WTC11 (cell line): ENCODE data around the gene MAP7D1. TPM values are rescaled to one million over a fixed set of nuclear protein-coding genes. Genes with fewer than 3 reads are reported as not detected.

Source experiments
- ATAC-seq: fragments of 200-7000 bp; cut with Tn5 transposase; 2 replicates; pipeline ENCODE4 v1.10.0; 2021; ENCODE audit warnings: mild to moderate bottlenecking, moderate library complexity
- CTCF ChIA-PET: fragments of 300-600 bp; sonication (Branson Sonifier 250); formaldehyde crosslinking; loops from one replicate; lab custom pipeline; 2021; ENCODE audit warnings: antibody characterized with exemption; lab: Charles Lee
- POLR2A ChIA-PET: fragments of 350-600 bp; sonication (Branson Sonifier 250); formaldehyde crosslinking; loops from one replicate; lab custom pipeline; 2021; ENCODE audit warnings: antibody characterized with exemption; lab: Charles Lee
- DNase-seq: peaks from one replicate; pipeline ENCODE4 v3.0.0; 2021; ENCODE audit warnings: low spot score
- H3K27ac Mint-ChIP-seq: 2 replicates; pipeline ENCODE4 v1.8.0; 2021; ENCODE audit warnings: mixed read lengths
- H3K27me3 Mint-ChIP-seq: 2 replicates; pipeline ENCODE4 v1.8.0; 2021; ENCODE audit warnings: low read depth, mild to moderate bottlenecking, moderate library complexity, mixed read lengths
- H3K36me3 Mint-ChIP-seq: 2 replicates; pipeline ENCODE4 v1.8.0; 2021; ENCODE audit warnings: mixed read lengths
- H3K4me1 Mint-ChIP-seq: 2 replicates; pipeline ENCODE4 v1.8.0; 2022; ENCODE audit warnings: mixed read lengths
- H3K4me3 Mint-ChIP-seq: 2 replicates; pipeline ENCODE4 v1.8.0; 2021; ENCODE audit warnings: mild to moderate bottlenecking, moderate library complexity, mixed read lengths
- H3K9me3 Mint-ChIP-seq: 2 replicates; pipeline ENCODE4 v1.8.0; 2021; ENCODE audit warnings: mixed read lengths
- CDX4 ChIP-seq: fragments of 250-450 bp; sonication (Bioruptor Pico); IDR thresholded peaks from 2 replicates; pipeline ENCODE4 v1.9.0; 2021; ENCODE audit warnings: moderate library complexity, mild to moderate bottlenecking, inconsistent platforms, borderline replicate concordance
- E2F4 ChIP-seq: sonication (generic); formaldehyde crosslinking; IDR thresholded peaks from 2 replicates; pipeline ENCODE4 v1.8.1; 2022; ENCODE audit warnings: low read depth, mild to moderate bottlenecking, moderate library complexity, missing genetic modification reagents, borderline replicate concordance
- FOXP1 ChIP-seq: sonication (generic); formaldehyde crosslinking; IDR thresholded peaks from 2 replicates; pipeline ENCODE4 v1.8.0; 2022; ENCODE audit warnings: missing genetic modification reagents, mild to moderate bottlenecking, moderate library complexity, borderline replicate concordance
- FOXP4 ChIP-seq: sonication (generic); formaldehyde crosslinking; IDR thresholded peaks from 2 replicates; pipeline ENCODE4 v1.8.0; 2022; ENCODE audit warnings: mild to moderate bottlenecking, missing genetic modification reagents
- GTF2I ChIP-seq: fragments of 250-450 bp; sonication (Bioruptor Pico); conservative IDR thresholded peaks from 2 replicates; pipeline ENCODE4 v1.4.0; 2021; ENCODE audit warnings: mild to moderate bottlenecking
- KAT7 ChIP-seq: sonication (generic); formaldehyde crosslinking; IDR thresholded peaks from 2 replicates; pipeline ENCODE4 v1.8.1; 2023; ENCODE audit warnings: missing genetic modification reagents, mild to moderate bottlenecking, borderline replicate concordance
- RORB ChIP-seq: fragments of 250-450 bp; sonication (Bioruptor Pico); IDR thresholded peaks from 2 replicates; pipeline ENCODE4 v1.9.0; 2021; ENCODE audit warnings: mild to moderate bottlenecking
- SP1 ChIP-seq: sonication (generic); formaldehyde crosslinking; conservative IDR thresholded peaks from 2 replicates; pipeline ENCODE4 v1.8.1; 2022; ENCODE audit warnings: missing genetic modification reagents
- TEAD1 ChIP-seq: sonication (generic); formaldehyde crosslinking; IDR thresholded peaks from 2 replicates; pipeline ENCODE4 v1.8.0; 2022; ENCODE audit warnings: mild to moderate bottlenecking, missing genetic modification reagents
- USF1 ChIP-seq: sonication (generic); formaldehyde crosslinking; IDR thresholded peaks from 2 replicates; pipeline ENCODE4 v1.8.0; 2022; ENCODE audit warnings: mild to moderate bottlenecking, missing genetic modification reagents
- ZNF121 ChIP-seq: sonication (generic); formaldehyde crosslinking; IDR thresholded peaks from 2 replicates; pipeline ENCODE4 v1.8.0; 2023; ENCODE audit warnings: missing genetic modification reagents
- ZNF138 ChIP-seq: sonication (generic); formaldehyde crosslinking; conservative IDR thresholded peaks from 2 replicates; pipeline ENCODE4 v1.8.1; 2022; ENCODE audit warnings: mild to moderate bottlenecking, moderate library complexity, missing genetic modification reagents
- ZNF396 ChIP-seq: fragments of 250-450 bp; sonication (Bioruptor Pico); IDR thresholded peaks from 2 replicates; pipeline ENCODE4 v1.8.0; 2021; ENCODE audit warnings: mild to moderate bottlenecking, moderate library complexity, borderline replicate concordance
- ZNF416 ChIP-seq: fragments of 250-450 bp; sonication (Bioruptor Pico); IDR thresholded peaks from 2 replicates; pipeline ENCODE4 v1.9.0; 2021; ENCODE audit warnings: mild to moderate bottlenecking, inconsistent platforms
- ZNF423 ChIP-seq: fragments of 250-450 bp; sonication (Bioruptor Pico); IDR thresholded peaks from 2 replicates; pipeline ENCODE4 v2.1.2; 2022; ENCODE audit warnings: mild to moderate bottlenecking, moderate library complexity
- total RNA-seq: library from RNA; stranded (reverse); gene quantifications from 3 replicates; pipeline ENCODE4 v1.2.3, GENCODE V29; 2021

The MAP7D1 gene
- total RNA-seq, 1 experiment from 2014 or later = 88.7 TPM

- TF ChIP-seq E2F4 (CRISPR knock-in tag) (no peak), RORB (CRISPR knock-in tag) (no peak), FOXP1 (CRISPR knock-in tag) (no peak), SP1 (no peak), CDX4 (CRISPR knock-in tag) (no peak), USF1 (no peak)
- TF ChIP-seq, all 79 proteins: peak for 0
These were observed 44.2 kb downstream of the MAP7D1 start (continued) for GRCh38 chr1:36199934-36200741.

GRCh38 chr1:36203027-36203553, 47.1 kb downstream of the MAP7D1 start:
- H3K9me3 Mint-ChIP-seq = no peaks in the 10 kb centered on the region
- no peak for DNase-seq
- H3K27me3 Mint-ChIP-seq = no peaks in the 10 kb centered on the region; the same call in 1 of the 2 replicates
- ChIA-PET POLR2A (no interaction called here), CTCF (interaction anchor here (0.7 to 1.8 kb wide), 2 partner anchors 54 to 103 kb away, joined by 3 to 10 read pairs; partner anchors contain the start of gene TRAPPC3)
- H3K4me3 Mint-ChIP-seq = no peak overlapping the region
- H3K36me3 Mint-ChIP-seq = no peaks in the 10 kb centered on the region
- H3K27ac Mint-ChIP-seq = no peak overlapping the region
- TF ChIP-seq ZNF121 (CRISPR knock-in tag) = peak; percentile 69; the same call in 1 of the 2 replicates
- TF ChIP-seq FOXP4 = no peak
- TF ChIP-seq TEAD1 (CRISPR knock-in tag) = no peak
- TF ChIP-seq ZNF416 (CRISPR knock-in tag) = no peak
- TF ChIP-seq GTF2I (CRISPR knock-in tag) = no peak
- no peak for ATAC-seq
- peaks cover 15% of the 10 kb centered on the region for H3K4me1 Mint-ChIP-seq

- CTCF ChIA-PET = interaction anchor here (1.8 kb wide), 1 partner anchor 54 kb away, joined by 10 read pairs; the partner anchor contains the start of gene TRAPPC3
- no peak overlapping the region for H3K4me3 Mint-ChIP-seq
- DNase-seq (no peak), ATAC-seq (peak; percentile 66)
- peaks cover 15% of the 10 kb centered on the region for H3K4me1 Mint-ChIP-seq
- H3K27ac Mint-ChIP-seq = peak overlapping the region; percentile 85; the same call in 1 of the 2 replicates
- no peaks in the 10 kb centered on the region for H3K9me3 Mint-ChIP-seq
- no peaks in the 10 kb centered on the region; the same call in 1 of the 2 replicates for H3K27me3 Mint-ChIP-seq
- TF ChIP-seq ZNF138 = no peak
- TF ChIP-seq ZNF423 (CRISPR knock-in tag) = no peak
- TF ChIP-seq KAT7 = no peak
- no peak for TF ChIP-seq RORB (CRISPR knock-in tag)
- no peak for TF ChIP-seq ZNF396
- POLR2A ChIA-PET = interaction anchor here (0.6 kb wide), 1 partner anchor 201 kb away, joined by 8 read pairs; no protein-coding TSS in a partner anchor
- H3K36me3 Mint-ChIP-seq = no peaks in the 10 kb centered on the region
These were observed 47.8 kb downstream of the MAP7D1 start for GRCh38 chr1:36203554-36204346.
